ENCODE measurements around the gene HIPK3. TPM values are rescaled to one million over a fixed set of nuclear protein-coding genes. Genes with fewer than 3 reads are reported as not detected.

HIPK3 gene
- total and polyA plus RNA-seq, 2 experiments from 2014 or later: 5.5 to 29.8 TPM

- Histone ChIP-seq H3K4me3 (no peak overlapping the region), H4K20me1 (replicated peaks; ENCODE audit: insufficient read depth) (no peaks in the 10 kb centered on the region), H3K27ac (ENCODE audit: low read depth) (no peak overlapping the region), H3K4me1 (ENCODE audit: insufficient read depth) (no peaks in the 10 kb centered on the region), H3K9me2 (ENCODE audit: insufficient read depth) (no peaks in the 10 kb centered on the region), H3F3A (replicated peaks; ENCODE audit: low read depth) (no peaks in the 10 kb centered on the region), H3K4me2 (no peak overlapping the region), H2AFZ (no peak overlapping the region), H3K27me3 (ENCODE audit: insufficient read depth) (no peaks in the 10 kb centered on the region), H3K36me3 (ENCODE audit: insufficient read depth) (no peaks in the 10 kb centered on the region), H3K79me2 (replicated peaks; ENCODE audit: insufficient read depth) (no peaks in the 10 kb centered on the region)
- DNase-seq (ENCODE audit: low spot score): no peak
- no peak for TF ChIP-seq STAT1 (IDR thresholded peaks at IDR 0.05; ENCODE audit: unreplicated experiment)
- TF ChIP-seq ETS1 (IDR thresholded peaks at IDR 0.05): no peak
- no peak for TF ChIP-seq NANOG (IDR thresholded peaks at IDR 0.05; ENCODE audit: borderline replicate concordance)
- TF ChIP-seq POLR2AphosphoS5 (IDR thresholded peaks at IDR 0.05; ENCODE audit: low read depth): no peak
- TF ChIP-seq CTCF (conservative IDR thresholded peaks at IDR 0.05; ENCODE audit: low read depth in 2 of 2): no peak
- TF ChIP-seq ZNF114 (CRISPR knock-in tag; IDR thresholded peaks at IDR 0.05): no peak
- TF ChIP-seq EZH2 (IDR thresholded peaks at IDR 0.05; ENCODE audit: low read depth, unreplicated experiment): no peak
- TF ChIP-seq EZH2phosphoT487 (IDR thresholded peaks at IDR 0.05; ENCODE audit: unreplicated experiment): no peak
- TF ChIP-seq CREB1 (CRISPR knock-in tag; IDR thresholded peaks at IDR 0.05; ENCODE audit: low read depth): no peak
- TF ChIP-seq REST (IDR thresholded peaks at IDR 0.05; ENCODE audit: unreplicated experiment): no peak
- Mint-ChIP-seq H3K36me3 (ENCODE audit: low read depth) (no peaks in the 10 kb centered on the region), H3K9me3 (no peaks in the 10 kb centered on the region), H3K4me3 (no peak overlapping the region), H3K4me1 (no peaks in the 10 kb centered on the region; the same call in 2 of the 3 replicates), H3K27ac (no peak overlapping the region), H3K27me3 (ENCODE audit: insufficient read depth, low read depth, poor library complexity) (no peaks in the 10 kb centered on the region)
- no peak for ATAC-seq
Observed at GRCh38 chr11:33333816-33334215, 76.6 kb downstream of the HIPK3 start.

GRCh38 chr11:33334627-33335026 lies 77.4 kb downstream of the HIPK3 start:
- H3K9me3 Mint-ChIP-seq: no peaks in the 10 kb centered on the region
- no peak overlapping the region for H3K4me3 Mint-ChIP-seq
- no peaks in the 10 kb centered on the region for H3K27me3 Mint-ChIP-seq (ENCODE audit: insufficient read depth, low read depth, poor library complexity)

More at GRCh38 chr11:33334627-33335026, 77.4 kb downstream of the HIPK3 start:
- Histone ChIP-seq H2AFZ (no peak overlapping the region), H3K4me3 (no peak overlapping the region), H3K9me2 (ENCODE audit: insufficient read depth) (no peaks in the 10 kb centered on the region), H3K27me3 (ENCODE audit: insufficient read depth) (no peaks in the 10 kb centered on the region), H3K4me2 (no peak overlapping the region), H3K4me1 (ENCODE audit: insufficient read depth) (no peaks in the 10 kb centered on the region), H3K79me2 (replicated peaks; ENCODE audit: insufficient read depth) (no peaks in the 10 kb centered on the region), H3K36me3 (ENCODE audit: insufficient read depth) (no peaks in the 10 kb centered on the region), H3K27ac (ENCODE audit: low read depth) (no peak overlapping the region), H4K20me1 (replicated peaks; ENCODE audit: insufficient read depth) (no peaks in the 10 kb centered on the region), H3F3A (replicated peaks; ENCODE audit: low read depth) (no peaks in the 10 kb centered on the region)
- no peak for TF ChIP-seq EZH2phosphoT487 (IDR thresholded peaks at IDR 0.05; ENCODE audit: unreplicated experiment)
- TF ChIP-seq ZNF114 (CRISPR knock-in tag; IDR thresholded peaks at IDR 0.05): no peak
- no peak for TF ChIP-seq JUNB (IDR thresholded peaks at IDR 0.05; ENCODE audit: unreplicated experiment)
- no peak for TF ChIP-seq CTCF (conservative IDR thresholded peaks at IDR 0.05; ENCODE audit: low read depth in 2 of 2)
- no peak for TF ChIP-seq ZNF331 (CRISPR knock-in tag; IDR thresholded peaks at IDR 0.05; ENCODE audit: low read depth)
- DNase-seq (ENCODE audit: low spot score) (no peak), ATAC-seq (no peak)
- no peaks in the 10 kb centered on the region for H3K4me1 Mint-ChIP-seq
- no peak overlapping the region for H3K27ac Mint-ChIP-seq
- peaks cover 3% of the 10 kb centered on the region; the same call in 1 of the 3 replicates for H3K36me3 Mint-ChIP-seq (ENCODE audit: low read depth)
